ENCODE data around the gene AK9.

The AK9 gene

DNA sequence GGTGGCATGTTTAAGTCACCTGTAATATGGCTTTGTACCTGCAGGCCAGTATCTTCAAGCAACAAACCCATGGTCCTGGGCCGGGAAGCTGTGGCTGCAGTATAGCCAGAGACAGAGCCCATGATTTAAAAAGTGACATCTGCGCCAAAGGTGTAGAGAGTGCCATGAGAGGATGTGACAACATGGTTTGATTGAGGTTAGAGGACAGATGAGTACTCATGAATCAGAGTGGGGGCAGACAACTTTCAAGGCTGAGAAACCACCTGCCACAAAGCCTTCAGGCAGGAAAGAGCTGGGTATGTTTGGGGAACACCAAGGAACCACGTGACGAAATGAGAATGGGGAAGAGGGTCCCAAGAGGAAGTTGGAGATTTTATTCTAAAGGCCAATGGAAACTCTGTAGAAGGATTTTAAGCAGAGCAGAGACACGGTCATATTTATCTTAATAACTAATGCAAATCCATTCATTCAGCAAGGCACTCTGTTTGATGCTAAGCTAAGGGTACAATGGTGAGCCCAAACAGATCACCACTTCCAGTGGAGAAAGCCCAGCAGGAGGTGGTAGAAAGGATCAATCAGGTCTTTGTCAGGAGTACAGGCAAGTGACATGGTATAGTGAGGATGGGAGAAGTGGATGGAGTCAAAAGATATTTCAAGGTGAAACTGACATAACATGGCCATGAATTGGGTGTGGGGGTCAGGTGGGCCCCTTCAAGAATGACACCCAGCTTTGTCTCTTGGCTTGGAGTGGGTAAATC lies 232.0 kb downstream of the AK9 start:
- DNase-seq (ENCODE audit: low read depth, low spot score), result no peak

- no peak for DNase-seq (ENCODE audit: low read depth, low spot score)
These were observed 233.4 kb downstream of the AK9 start for GRCh38 chr6:109457562-109457996.

DNA sequence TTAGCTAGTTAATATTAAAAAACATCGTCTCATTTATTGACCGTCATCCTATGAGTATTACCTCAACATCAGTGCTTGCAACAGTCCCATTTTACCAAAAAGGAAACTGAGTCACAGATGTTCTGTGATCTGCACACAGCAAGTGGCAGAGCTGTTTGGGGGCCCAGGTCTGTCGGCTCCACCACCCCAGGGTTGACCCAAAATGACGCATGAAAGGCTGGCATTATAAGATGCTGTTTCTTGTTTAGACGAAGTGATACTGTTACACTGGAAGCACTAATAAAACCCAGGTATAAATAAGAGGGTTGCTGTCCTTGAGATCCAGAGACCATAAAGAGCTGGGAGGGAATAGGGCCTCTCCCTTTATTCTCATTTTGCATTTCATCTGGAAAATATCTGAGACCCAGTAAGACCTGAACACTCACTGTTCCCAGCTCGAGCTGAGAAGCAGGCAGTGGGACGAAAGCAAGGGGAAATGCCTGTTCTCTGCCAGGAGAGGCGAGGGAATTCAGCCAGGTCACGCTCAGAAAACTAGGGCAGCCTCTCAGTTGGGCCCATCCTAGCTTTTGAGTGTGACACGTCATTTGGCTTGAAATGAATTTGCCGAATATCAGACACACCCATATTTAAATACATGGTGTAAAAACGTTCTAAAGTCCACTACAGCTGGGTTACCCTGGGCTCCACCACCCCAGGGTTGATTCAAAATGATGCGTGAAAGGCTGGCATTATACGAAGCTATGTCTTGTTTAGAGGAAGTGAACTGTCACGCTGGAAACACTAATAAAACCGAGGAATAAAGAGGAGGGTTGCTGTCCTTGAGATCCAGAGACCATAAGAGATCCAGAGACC lies 234.1 kb downstream of the AK9 start:
- no peak for DNase-seq (ENCODE audit: low read depth, low spot score)

DNA sequence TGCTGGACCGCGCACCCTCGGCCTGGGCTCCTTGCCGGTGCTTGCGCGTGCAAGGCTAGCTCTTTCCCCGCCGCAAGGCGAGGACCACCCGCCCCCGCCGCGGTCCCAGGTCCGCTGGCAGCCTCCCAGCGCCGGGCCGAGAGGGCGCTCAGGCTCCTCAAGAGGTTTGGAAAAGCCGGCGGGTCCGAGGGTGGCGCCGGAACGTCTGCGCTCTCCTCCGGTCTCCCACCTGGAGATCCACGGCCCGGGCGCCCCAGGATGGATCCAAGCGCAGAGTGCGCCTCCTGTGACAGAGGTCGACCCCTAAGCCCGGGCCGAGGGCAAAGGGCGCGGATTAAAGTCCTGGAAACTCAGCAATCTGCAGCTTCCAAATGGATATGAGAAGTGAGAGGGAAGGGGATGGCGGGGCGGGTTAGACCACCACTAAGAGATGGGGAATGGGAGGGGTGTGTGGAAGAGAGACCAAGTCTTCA lies 234.9 kb downstream of the AK9 start:
- no peak for DNase-seq (ENCODE audit: low read depth, low spot score)

GRCh38 chr6:109455437-109456110 lies 235.4 kb downstream of the AK9 start, which contains the start of gene MICAL1:
TSS of gene MICAL1 (minus strand) at chr6:109455772. CDS start at chr6:109454196, 1,576 bp downstream.
- DNase-seq (ENCODE audit: low read depth, low spot score), result peak; percentile 52

DNA sequence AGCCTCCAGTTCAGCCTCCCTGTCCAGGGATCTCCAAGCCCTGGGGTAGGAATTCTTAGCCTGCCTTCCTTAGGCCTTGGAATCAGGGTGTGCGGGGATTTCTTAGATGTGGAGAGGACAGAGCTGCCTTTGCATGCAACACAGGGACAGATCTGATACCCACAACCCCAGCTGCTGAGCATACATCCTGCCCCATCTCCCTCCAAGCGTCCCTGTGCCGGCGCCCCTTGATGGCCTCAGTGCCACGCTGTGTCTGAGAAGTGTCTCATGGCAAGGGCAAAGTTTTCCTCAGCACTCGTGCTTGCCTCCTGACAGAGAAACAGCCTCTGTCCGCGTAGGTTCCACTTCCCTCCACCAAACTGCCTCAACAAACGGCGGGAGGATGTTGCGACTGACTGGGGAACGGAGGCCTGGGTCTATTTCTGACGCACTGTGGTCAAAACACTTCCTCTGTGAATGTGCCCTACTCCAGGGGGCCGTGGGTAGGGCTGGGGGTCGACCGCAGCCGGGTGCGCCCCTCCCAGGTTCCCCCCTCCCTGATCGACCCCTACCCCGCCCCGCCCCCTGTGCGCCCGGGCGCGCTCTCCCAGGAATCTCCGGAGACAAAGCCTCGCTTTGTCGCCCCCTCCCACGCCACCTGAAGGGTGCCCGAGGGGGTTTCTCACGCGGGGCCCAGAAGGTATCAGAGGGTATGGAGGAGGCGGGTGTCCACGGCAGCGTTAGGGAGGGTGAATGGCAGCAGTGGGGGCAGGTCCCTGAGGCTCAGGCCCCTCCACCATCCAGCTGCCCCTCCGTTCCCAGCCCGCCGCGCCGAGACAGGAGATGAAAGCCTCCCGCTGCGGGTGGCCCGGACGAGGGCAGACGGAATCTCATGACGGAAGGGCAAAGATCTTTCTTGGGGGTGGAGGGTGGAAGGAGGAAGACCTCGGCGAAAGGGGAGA lies 236.2 kb downstream of the AK9 start:
- DNase-seq (ENCODE audit: low read depth, low spot score), result no peak

- no peak for DNase-seq (ENCODE audit: low read depth, low spot score)
These were observed 237.2 kb downstream of the AK9 start for GRCh38 chr6:109453594-109454495.

- DNase-seq (ENCODE audit: low read depth, low spot score), result no peak
These were observed 237.8 kb downstream of the AK9 start for GRCh38 chr6:109453156-109453555.

DNA sequence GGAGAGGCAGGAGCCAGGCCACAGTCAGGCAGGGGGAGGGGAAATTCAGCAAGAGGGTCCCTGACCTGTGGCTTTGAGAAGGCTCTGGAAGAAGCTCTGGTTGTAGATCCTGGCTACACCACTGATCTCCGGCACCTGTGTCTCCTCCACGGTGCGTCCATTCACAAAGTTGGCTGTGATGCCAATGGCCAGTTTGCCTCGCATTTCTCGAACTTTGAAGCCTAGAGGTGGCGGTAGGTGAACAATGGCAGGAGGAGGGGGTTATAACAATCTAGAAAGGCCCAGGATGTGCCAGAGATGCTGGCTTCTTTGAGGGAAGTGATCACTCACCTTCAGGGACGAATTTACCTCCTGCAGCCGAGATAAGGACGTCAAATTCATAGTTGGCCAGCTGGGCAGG lies 238.8 kb downstream of the AK9 start:
- no peak for DNase-seq (ENCODE audit: low read depth, low spot score)

DNA sequence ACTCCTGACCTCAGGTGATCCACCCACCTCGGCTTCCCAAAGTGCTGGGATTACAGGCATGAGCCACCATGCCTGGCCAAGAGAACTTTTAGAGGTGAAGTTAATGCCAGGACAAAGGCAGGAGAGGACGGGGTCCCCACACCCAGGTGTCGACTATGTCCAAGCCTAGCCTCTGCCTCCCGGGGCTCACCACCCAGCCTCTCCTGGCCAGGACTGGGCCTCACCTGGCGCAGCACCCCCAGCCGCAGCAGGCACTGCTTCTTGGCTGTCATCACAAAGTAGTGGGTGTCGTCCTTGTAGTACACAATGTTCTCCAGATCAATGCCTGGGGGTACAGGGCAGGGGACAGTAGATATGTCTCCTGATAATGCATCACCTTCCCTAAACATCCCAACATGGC lies 239.6 kb downstream of the AK9 start:
- DNase-seq (ENCODE audit: low read depth, low spot score), result no peak

GRCh38 chr6:109450801-109451200 lies 240.2 kb downstream of the AK9 start:
- no peak for DNase-seq (ENCODE audit: low read depth, low spot score)

DNA sequence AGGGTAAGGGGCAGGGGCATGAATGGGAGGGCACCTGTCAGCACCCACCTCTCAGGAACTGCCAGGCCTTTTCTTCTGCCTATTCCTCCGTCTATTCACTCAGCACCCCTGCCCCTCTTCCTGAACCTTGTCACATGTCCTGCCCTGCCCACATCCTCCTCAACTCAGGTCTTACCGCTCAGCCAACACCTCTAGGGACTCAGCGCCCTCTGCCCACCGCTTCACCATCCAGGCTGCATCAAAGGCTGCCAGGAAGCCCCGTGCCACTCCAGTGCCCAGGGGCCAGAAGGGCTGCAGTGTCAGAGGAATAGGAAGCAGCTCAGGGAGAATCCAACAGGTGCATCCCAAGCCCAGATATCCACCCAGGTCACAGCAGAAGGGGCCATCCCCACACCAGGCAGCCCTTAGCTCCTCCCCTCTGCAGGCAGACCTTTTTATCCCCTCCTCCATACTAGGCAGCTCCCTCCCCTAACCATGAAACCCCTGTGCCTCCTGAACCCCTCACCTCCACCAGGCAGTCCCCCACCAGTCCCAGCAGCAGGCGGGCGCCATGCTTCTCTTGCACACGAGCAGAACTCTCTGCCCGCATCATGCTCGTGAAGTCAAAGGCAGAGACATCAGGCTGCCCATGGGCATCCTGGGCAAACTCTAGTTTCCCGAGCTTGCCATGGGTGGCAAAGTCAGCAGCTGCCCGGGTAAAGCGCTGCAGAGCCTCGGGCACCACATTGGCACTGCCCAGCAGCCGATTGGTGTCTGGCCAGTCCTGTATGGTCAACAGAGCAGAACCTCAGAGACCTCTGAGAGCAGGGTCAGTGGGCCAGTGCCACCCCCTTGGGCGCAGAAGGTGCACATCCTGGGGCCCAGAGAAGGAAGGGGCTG lies 241.0 kb downstream of the AK9 start:
- DNase-seq (ENCODE audit: low read depth, low spot score), result no peak

DNA sequence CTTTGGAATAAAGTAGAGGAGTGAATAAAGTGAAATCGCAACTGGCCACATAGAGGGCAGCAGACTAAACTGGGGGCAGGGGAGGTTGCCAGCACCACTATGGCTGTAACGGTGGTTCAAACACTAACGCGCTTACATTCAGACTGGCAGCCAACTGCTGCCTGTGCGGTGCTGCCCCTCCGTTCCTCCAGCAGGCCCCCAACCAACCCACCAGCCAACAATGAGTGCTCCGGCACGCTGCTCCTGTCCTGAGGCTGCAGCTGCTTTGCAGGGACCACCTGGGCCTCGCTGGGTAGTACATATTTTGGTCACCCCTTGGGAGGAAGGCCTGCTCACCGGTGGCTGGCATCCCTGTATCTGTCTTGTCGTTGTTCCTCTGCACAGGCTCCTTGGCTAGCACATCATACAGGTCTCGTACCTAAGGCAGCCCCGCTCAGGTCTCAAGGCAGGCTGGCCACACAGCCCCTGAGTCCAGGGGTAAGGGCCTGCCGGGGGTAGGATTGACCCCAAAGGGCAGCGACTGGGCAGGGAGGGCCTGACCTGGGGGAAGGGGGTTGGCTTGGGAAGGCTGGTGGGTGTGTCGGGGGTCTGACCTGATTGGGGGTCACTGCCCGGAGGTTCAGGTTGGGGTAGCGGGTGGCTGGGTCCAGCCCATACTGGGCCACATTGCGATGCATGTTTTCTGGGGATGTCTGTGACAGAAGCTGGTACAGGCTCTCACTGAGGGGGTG lies 241.8 kb downstream of the AK9 start:
- no peak for DNase-seq (ENCODE audit: low read depth, low spot score)

DNA sequence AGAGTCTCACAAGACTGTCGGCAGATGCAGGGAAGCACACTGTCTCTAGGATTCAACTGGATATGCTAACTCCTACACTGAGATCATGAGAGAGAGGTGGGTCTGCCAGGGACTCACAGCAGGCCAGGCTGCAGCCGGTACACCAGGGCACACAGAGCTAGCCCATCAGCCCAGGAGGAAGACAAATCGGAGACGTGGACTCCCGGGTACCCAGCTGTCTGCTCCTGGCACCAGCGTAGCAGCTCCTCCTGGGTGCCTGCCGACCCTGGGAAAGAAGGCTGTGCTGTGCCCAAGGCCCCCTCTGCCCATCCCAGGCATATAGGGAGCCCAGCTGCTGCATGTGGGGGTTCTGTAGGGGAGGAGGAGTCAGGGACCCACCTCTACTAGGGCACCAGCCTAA lies 242.4 kb downstream of the AK9 start:
- DNase-seq (ENCODE audit: low read depth, low spot score), result no peak

GRCh38 chr6:109447878-109448555 lies 243.0 kb downstream of the AK9 start:
- DNase-seq (ENCODE audit: low read depth, low spot score), result no peak

DNA sequence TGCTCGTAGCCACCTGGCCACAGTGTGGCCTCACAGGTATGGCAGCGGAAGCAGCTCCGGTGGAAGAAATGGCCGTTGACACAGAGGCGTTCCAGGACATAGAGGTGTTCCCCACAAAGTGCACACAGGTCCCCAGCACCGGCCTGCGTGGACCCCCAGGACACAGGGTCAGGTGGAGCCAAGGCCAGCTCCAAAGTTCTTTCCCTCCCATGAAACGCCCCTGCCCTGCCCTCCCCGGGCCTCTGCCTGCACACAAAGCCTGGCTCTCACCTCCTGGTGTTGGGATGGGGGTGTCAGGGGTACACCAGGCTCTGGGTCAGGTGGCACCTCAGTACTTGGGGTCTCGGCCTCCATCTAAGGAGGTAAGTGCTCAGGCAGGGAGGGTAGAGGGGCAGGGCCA lies 243.9 kb downstream of the AK9 start:
- no peak for DNase-seq (ENCODE audit: low read depth, low spot score)

- no peak for DNase-seq (ENCODE audit: low read depth, low spot score)
These were observed 244.5 kb downstream of the AK9 start for GRCh38 chr6:109446541-109446940.

- no peak for DNase-seq (ENCODE audit: low read depth, low spot score)
These were observed 244.9 kb downstream of the AK9 start for GRCh38 chr6:109446072-109446471.
